GM23338 (cell line): ENCODE results near the gene WNT2. TPM values are rescaled to one million over a fixed set of nuclear protein-coding genes. Genes with fewer than 3 reads are reported as not detected.

ENCODE experiments used
- ATAC-seq: fragments of 200-7000 bp; cut with Tn5 transposase; 3 replicates; pipeline ENCODE4 v1.9.1; 2020
- DNase-seq: peaks from one replicate; pipeline ENCODE4 v3.0.0-alpha.2; 2015; ENCODE audit warnings: low spot score
- H2AFZ ChIP-seq: fragments of 200-600 bp; sonication (generic); 2 replicates; pipeline ENCODE4 v1.8.0; 2016; ENCODE audit warnings: antibody characterized with exemption, mild to moderate bottlenecking, moderate library complexity
- H3F3A ChIP-seq: fragments of 200-600 bp; sonication (generic); replicated peaks from 2 replicates; pipeline ENCODE4 v1.8.0; 2017; ENCODE audit warnings: antibody characterized with exemption, mixed run types, low read depth
- H3K27ac ChIP-seq: fragments of 200-600 bp; sonication (generic); 2 replicates; pipeline ENCODE4 v1.6.1; 2016; ENCODE audit warnings: low read depth
- H3K27me3 ChIP-seq: fragments of 200-600 bp; sonication (generic); 2 replicates; pipeline ENCODE4 v1.8.0; 2016; ENCODE audit warnings: mild to moderate bottlenecking, mixed run types, moderate library complexity; ENCODE audit not compliant: insufficient read depth
- H3K36me3 ChIP-seq: fragments of 200-600 bp; sonication (generic); 2 replicates; pipeline ENCODE4 v1.8.0; 2016; ENCODE audit warnings: mild to moderate bottlenecking; ENCODE audit not compliant: insufficient read depth
- H3K4me1 ChIP-seq: fragments of 200-600 bp; sonication (generic); 2 replicates; pipeline ENCODE4 v1.8.0; 2016; ENCODE audit warnings: mild to moderate bottlenecking, moderate library complexity; ENCODE audit not compliant: insufficient read depth
- H3K4me2 ChIP-seq: fragments of 200-600 bp; sonication (generic); 2 replicates; pipeline ENCODE4 v1.7.1; 2017; ENCODE audit warnings: mixed run types
- H3K4me3 ChIP-seq: fragments of 200-600 bp; sonication (generic); 2 replicates; pipeline ENCODE4 v1.6.1; 2016; ENCODE audit warnings: mixed run types
- H3K79me2 ChIP-seq: fragments of 200-600 bp; sonication (generic); replicated peaks from 2 replicates; pipeline ENCODE4 v1.8.0; 2017; ENCODE audit warnings: mild to moderate bottlenecking; ENCODE audit not compliant: insufficient read depth
- H3K9me2 ChIP-seq: fragments of 200-600 bp; sonication (generic); 2 replicates; pipeline ENCODE4 v1.8.0; 2017; ENCODE audit not compliant: insufficient read depth
- H4K20me1 ChIP-seq: fragments of 200-600 bp; sonication (generic); replicated peaks from 2 replicates; pipeline ENCODE4 v1.8.0; 2017; ENCODE audit warnings: mild to moderate bottlenecking; ENCODE audit not compliant: insufficient read depth
- H3K27ac Mint-ChIP-seq: 2 replicates; pipeline ENCODE4 v1.8.0; 2020; ENCODE audit warnings: inconsistent platforms, mild to moderate bottlenecking, moderate library complexity, mixed read lengths
- H3K27me3 Mint-ChIP-seq: 3 replicates; pipeline ENCODE4 v1.8.0; 2022; ENCODE audit warnings: low read depth, mild to moderate bottlenecking, moderate library complexity, mixed read lengths, inconsistent platforms; ENCODE audit not compliant: insufficient read depth, poor library complexity
- H3K36me3 Mint-ChIP-seq: 3 replicates; pipeline ENCODE4 v1.8.0; 2021; ENCODE audit warnings: low read depth, mild to moderate bottlenecking, inconsistent platforms, moderate library complexity, mixed read lengths
- H3K4me1 Mint-ChIP-seq: 3 replicates; pipeline ENCODE4 v1.8.0; 2020; ENCODE audit warnings: mild to moderate bottlenecking, inconsistent platforms, mixed read lengths
- H3K4me3 Mint-ChIP-seq: 3 replicates; pipeline ENCODE4 v1.8.0; 2021; ENCODE audit warnings: moderate library complexity, mild to moderate bottlenecking, inconsistent platforms, mixed read lengths
- H3K9me3 Mint-ChIP-seq: 3 replicates; pipeline ENCODE4 v1.8.0; 2020; ENCODE audit warnings: moderate library complexity, mild to moderate bottlenecking, inconsistent platforms, mixed read lengths
- EZH2 ChIP-seq: fragments of 200-600 bp; sonication (generic); IDR thresholded peaks from one replicate; pipeline ENCODE4 v1.8.0; 2017; ENCODE audit warnings: antibody characterized with exemption, mild to moderate bottlenecking, low read depth; ENCODE audit not compliant: unreplicated experiment
- JUNB ChIP-seq: IDR thresholded peaks from one replicate; pipeline ENCODE4 v1.6.1; 2016; ENCODE audit warnings: antibody characterized with exemption; ENCODE audit not compliant: unreplicated experiment
- POLR2AphosphoS5 ChIP-seq: IDR thresholded peaks from 2 replicates; pipeline ENCODE4 v1.6.1; 2016; ENCODE audit warnings: antibody characterized with exemption, low read depth
- STAT1 ChIP-seq: IDR thresholded peaks from one replicate; pipeline ENCODE4 v1.6.1; 2016; ENCODE audit warnings: antibody characterized with exemption; ENCODE audit not compliant: unreplicated experiment
- ZNF114 ChIP-seq: fragments of 250-450 bp; sonication (Bioruptor Pico); IDR thresholded peaks from 2 replicates; pipeline ENCODE4 v1.5.0; 2020; ENCODE audit warnings: mild to moderate bottlenecking, moderate library complexity
- ZNF331 ChIP-seq: fragments of 250-450 bp; sonication (Bioruptor Pico); IDR thresholded peaks from 2 replicates; pipeline ENCODE4 v1.5.0; 2020; ENCODE audit warnings: low read depth, mild to moderate bottlenecking, moderate library complexity
- polyA plus RNA-seq: library from polyadenylated mRNA; unstranded; fragments of >200 nt; fragmentation: Nextera tagmentation; extraction: Ambion mirVana; gene quantifications from 2 replicates; pipeline ENCODE4 v1.2.1, GENCODE V29; 2016
- total RNA-seq: library from RNA; depleted of rRNA; stranded (reverse); fragments of >200 nt; shearing (Covaris generic); gene quantifications from 2 replicates; pipeline ENCODE4 v1.2.3, GENCODE V29; 2014
- TF ChIP-seq, protein P1 (sequence below): IDR thresholded peaks from one replicate; pipeline ENCODE4 v1.6.1; 2018; ENCODE audit warnings: antibody characterized with exemption; ENCODE audit not compliant: unreplicated experiment
- TF ChIP-seq, protein P2 (sequence below), 2 experiments: fragments of 200-600 bp in 1 of 2; sonication (generic) in 1 of 2; conservative IDR thresholded peaks; 2 replicates each; pipeline versions ENCODE4 v1.5.1 to v1.6.1; 2016 to 2017; ENCODE audit warnings: antibody characterized with exemption in 2 of 2, low read depth in 2 of 2, mild to moderate bottlenecking in 2 of 2, moderate library complexity in 1 of 2

Gene WNT2
- total and polyA plus RNA-seq, 2 experiments from 2014 or later, result not detected

DNA sequence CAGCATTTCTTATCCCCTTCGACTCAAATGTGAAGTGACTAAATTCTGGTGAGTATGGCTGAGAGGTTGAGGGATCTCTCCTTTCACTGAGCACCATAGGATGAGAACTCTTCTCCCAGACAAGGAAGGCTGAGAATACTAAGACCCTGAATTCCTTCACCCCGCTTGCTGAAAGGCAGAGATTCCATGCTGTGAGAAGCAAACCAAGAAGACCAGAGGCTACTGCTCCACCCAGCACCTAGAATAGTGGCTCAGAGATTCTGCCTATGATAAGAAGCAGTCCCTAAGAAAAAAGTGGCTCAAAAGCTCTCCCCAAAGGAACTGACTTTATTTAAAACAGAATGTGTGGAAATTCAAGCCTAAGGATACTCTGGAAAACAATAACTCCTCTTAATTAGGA, 26.7 kb upstream of the WNT2 start (continued):
- TF ChIP-seq, protein P1, sequence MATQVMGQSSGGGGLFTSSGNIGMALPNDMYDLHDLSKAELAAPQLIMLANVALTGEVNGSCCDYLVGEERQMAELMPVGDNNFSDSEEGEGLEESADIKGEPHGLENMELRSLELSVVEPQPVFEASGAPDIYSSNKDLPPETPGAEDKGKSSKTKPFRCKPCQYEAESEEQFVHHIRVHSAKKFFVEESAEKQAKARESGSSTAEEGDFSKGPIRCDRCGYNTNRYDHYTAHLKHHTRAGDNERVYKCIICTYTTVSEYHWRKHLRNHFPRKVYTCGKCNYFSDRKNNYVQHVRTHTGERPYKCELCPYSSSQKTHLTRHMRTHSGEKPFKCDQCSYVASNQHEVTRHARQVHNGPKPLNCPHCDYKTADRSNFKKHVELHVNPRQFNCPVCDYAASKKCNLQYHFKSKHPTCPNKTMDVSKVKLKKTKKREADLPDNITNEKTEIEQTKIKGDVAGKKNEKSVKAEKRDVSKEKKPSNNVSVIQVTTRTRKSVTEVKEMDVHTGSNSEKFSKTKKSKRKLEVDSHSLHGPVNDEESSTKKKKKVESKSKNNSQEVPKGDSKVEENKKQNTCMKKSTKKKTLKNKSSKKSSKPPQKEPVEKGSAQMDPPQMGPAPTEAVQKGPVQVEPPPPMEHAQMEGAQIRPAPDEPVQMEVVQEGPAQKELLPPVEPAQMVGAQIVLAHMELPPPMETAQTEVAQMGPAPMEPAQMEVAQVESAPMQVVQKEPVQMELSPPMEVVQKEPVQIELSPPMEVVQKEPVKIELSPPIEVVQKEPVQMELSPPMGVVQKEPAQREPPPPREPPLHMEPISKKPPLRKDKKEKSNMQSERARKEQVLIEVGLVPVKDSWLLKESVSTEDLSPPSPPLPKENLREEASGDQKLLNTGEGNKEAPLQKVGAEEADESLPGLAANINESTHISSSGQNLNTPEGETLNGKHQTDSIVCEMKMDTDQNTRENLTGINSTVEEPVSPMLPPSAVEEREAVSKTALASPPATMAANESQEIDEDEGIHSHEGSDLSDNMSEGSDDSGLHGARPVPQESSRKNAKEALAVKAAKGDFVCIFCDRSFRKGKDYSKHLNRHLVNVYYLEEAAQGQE, result no peak
- TF ChIP-seq STAT1 (no peak), POLR2AphosphoS5 (no peak), EZH2 (no peak)
- TF ChIP-seq, protein P2, sequence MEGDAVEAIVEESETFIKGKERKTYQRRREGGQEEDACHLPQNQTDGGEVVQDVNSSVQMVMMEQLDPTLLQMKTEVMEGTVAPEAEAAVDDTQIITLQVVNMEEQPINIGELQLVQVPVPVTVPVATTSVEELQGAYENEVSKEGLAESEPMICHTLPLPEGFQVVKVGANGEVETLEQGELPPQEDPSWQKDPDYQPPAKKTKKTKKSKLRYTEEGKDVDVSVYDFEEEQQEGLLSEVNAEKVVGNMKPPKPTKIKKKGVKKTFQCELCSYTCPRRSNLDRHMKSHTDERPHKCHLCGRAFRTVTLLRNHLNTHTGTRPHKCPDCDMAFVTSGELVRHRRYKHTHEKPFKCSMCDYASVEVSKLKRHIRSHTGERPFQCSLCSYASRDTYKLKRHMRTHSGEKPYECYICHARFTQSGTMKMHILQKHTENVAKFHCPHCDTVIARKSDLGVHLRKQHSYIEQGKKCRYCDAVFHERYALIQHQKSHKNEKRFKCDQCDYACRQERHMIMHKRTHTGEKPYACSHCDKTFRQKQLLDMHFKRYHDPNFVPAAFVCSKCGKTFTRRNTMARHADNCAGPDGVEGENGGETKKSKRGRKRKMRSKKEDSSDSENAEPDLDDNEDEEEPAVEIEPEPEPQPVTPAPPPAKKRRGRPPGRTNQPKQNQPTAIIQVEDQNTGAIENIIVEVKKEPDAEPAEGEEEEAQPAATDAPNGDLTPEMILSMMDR (conservative IDR thresholded peaks at IDR 0.05; ENCODE audit: low read depth in 2 of 2), result no peak

DNA sequence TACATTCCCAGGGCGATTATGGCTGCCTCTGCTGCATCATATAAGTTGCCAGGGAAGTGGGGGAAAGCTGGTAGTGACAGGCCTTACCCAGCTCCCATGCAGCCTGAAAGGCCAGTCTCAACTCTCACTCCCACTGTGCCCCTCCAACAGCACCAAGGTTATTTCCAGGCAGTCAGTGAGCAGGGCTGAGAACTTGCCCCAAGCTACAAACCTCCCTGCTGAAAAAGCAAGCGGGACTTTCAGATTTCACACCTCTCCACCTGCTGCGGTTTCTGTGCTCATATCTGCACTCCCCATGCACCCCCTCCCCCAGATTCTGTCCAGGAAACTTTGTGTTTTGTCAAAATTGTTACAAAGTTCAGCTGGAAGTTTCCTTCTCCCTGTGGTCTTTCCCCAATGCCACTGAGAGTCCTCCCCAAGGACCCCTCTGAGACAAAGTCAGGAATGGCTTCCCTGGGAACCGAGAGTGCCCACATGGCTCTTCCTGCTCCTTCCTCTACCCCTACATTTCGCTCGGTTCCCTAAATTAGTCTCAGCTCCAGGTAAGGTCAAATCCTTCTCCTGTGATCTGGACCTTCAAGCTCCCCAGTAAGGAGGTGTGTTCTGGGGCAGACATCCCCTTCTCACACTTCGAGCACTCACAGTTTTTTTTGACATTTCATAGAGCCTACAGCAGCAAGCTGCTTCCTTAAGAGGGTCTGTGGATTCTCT, 25.3 kb upstream of the WNT2 start:
- no peaks in the 10 kb centered on the region for H3K9me3 Mint-ChIP-seq
- no peaks in the 10 kb centered on the region for H3K9me2 ChIP-seq

DNA sequence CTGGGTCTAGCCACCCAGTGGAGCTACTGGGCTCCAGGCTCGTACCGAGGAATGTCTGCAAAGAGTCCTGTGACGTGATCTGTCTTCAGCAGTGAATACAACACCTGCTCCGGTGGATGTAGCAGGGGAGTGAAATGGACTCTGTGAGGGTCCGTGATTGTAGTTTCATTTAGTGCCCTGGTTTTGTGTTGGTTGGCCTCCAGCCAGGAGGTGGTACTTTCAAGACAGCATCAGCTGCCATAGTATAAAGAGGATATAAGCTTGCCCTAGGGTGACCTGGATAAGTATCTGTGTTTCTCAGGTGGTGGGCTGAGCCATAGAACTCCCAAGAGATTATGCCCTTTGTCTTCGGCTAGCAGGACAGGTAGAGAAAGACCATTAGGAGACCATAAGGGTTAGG, 24.6 kb upstream of the WNT2 start:
- Histone ChIP-seq H3K4me1 (no peaks in the 10 kb centered on the region), H2AFZ (no peak overlapping the region), H3K27me3 (no peaks in the 10 kb centered on the region), H4K20me1 (no peaks in the 10 kb centered on the region), H3K4me2 (no peak overlapping the region), H3K79me2 (no peaks in the 10 kb centered on the region), H3K36me3 (no peaks in the 10 kb centered on the region), H3K4me3 (no peak overlapping the region), H3K9me2 (no peaks in the 10 kb centered on the region), H3F3A (no peaks in the 10 kb centered on the region), H3K27ac (no peak overlapping the region)
- ATAC-seq (no peak; the same call in 2 of the 3 replicates), DNase-seq (no peak)
- Mint-ChIP-seq H3K27ac (no peak overlapping the region), H3K4me3 (no peak overlapping the region), H3K36me3 (no peaks in the 10 kb centered on the region), H3K9me3 (no peaks in the 10 kb centered on the region), H3K4me1 (no peaks in the 10 kb centered on the region; the same call in 2 of the 3 replicates), H3K27me3 (peaks cover 2% of the 10 kb centered on the region)
- no peak for TF ChIP-seq POLR2AphosphoS5
- no peak for TF ChIP-seq EZH2
- TF ChIP-seq ZNF331 (CRISPR knock-in tag), result no peak

More for the DNA sequence above, 25.3 kb upstream of the WNT2 start:
- Histone ChIP-seq H3K4me1 (no peaks in the 10 kb centered on the region), H3K4me3 (no peak overlapping the region), H3K27ac (no peak overlapping the region), H3K4me2 (no peak overlapping the region), H3F3A (no peaks in the 10 kb centered on the region), H2AFZ (no peak overlapping the region), H3K36me3 (no peaks in the 10 kb centered on the region), H3K27me3 (no peaks in the 10 kb centered on the region), H4K20me1 (no peaks in the 10 kb centered on the region), H3K79me2 (no peaks in the 10 kb centered on the region)
- Mint-ChIP-seq H3K4me3 (no peak overlapping the region), H3K36me3 (no peaks in the 10 kb centered on the region), H3K27ac (no peak overlapping the region), H3K4me1 (no peaks in the 10 kb centered on the region; the same call in 2 of the 3 replicates), H3K27me3 (peaks cover 2% of the 10 kb centered on the region)
- ATAC-seq (no peak), DNase-seq (no peak)
- TF ChIP-seq EZH2 (no peak), STAT1 (no peak), JUNB (no peak), POLR2AphosphoS5 (no peak), ZNF114 (CRISPR knock-in tag) (no peak)
